Keratinocyte (primary cell): ENCODE results near the gene DNM1L. TPM values are rescaled to one million over a fixed set of nuclear protein-coding genes. Genes with fewer than 3 reads are reported as not detected.

Source experiments
- DNase-seq: peaks from one replicate; pipeline ENCODE4 v3.0.0-alpha.2; 2011; ENCODE audit warnings: low read depth, missing footprints, low spot score
- FAIRE-seq: peaks from 2 replicates; lab custom pipeline; 2011; peaks lifted over from hg19 to GRCh38; lab: Jason Lieb, UNC
- H2AFZ ChIP-seq: 2 replicates; pipeline ENCODE4 v1.6.0; 2012; ENCODE audit warnings: low read length, control low read depth, inconsistent platforms; ENCODE audit not compliant: control insufficient read depth
- H3K27ac ChIP-seq: 2 replicates; pipeline ENCODE4 v1.5.1; 2011; ENCODE audit warnings: low read length; ENCODE audit not compliant: control insufficient read depth, insufficient read depth
- H3K27me3 ChIP-seq: 3 replicates; pipeline ENCODE4 v1.6.0; 2011; ENCODE audit warnings: low read length; ENCODE audit not compliant: control insufficient read depth, insufficient read depth; ENCODE audit errors: extremely low read depth
- H3K36me3 ChIP-seq, 2 experiments: 2 replicates in 1 of 2; 3 replicates in 1 of 2; pipeline ENCODE4 v1.5.1; 2011; ENCODE audit warnings: low read length in 2 of 2, mild to moderate bottlenecking in 1 of 2; ENCODE audit not compliant: control insufficient read depth in 2 of 2, insufficient read depth in 2 of 2; ENCODE audit errors: extremely low read depth in 1 of 2
- H3K4me1 ChIP-seq: 3 replicates; pipeline ENCODE4 v1.5.1; 2011; ENCODE audit warnings: low read length; ENCODE audit not compliant: control insufficient read depth, insufficient read depth; ENCODE audit errors: extremely low read depth
- H3K4me2 ChIP-seq: 3 replicates; pipeline ENCODE4 v1.6.0; 2011; ENCODE audit warnings: low read depth, low read length; ENCODE audit not compliant: control insufficient read depth, insufficient read depth; ENCODE audit errors: extremely low read depth
- H3K4me3 ChIP-seq, 3 experiments: fragments of 200-600 bp in 1 of 3; sonication (generic) in 1 of 3; 2 replicates in 2 of 3; 3 replicates in 1 of 3; pipeline ENCODE4 v1.5.1; 2011 to 2016; ENCODE audit warnings: low read length in 3 of 3, mild to moderate bottlenecking in 3 of 3, control low read depth in 2 of 3, inconsistent platforms in 1 of 3, low read depth in 1 of 3, mixed read lengths in 1 of 3, mixed run types in 1 of 3, moderate library complexity in 1 of 3; ENCODE audit not compliant: control insufficient read depth in 2 of 3, insufficient read depth in 2 of 3; ENCODE audit errors: extremely low read depth in 1 of 3
- H3K79me2 ChIP-seq: 2 replicates; pipeline ENCODE4 v1.6.0; 2012; ENCODE audit warnings: low read length; ENCODE audit not compliant: control insufficient read depth, insufficient read depth
- H3K9ac ChIP-seq: 3 replicates; pipeline ENCODE4 v1.6.0; 2011; ENCODE audit warnings: low read length; ENCODE audit not compliant: control insufficient read depth, insufficient read depth; ENCODE audit errors: extremely low read depth
- H3K9me1 ChIP-seq: 3 replicates; pipeline ENCODE4 v1.6.0; 2011; ENCODE audit warnings: low read length; ENCODE audit not compliant: control insufficient read depth, insufficient read depth; ENCODE audit errors: extremely low read depth
- H3K9me3 ChIP-seq: 2 replicates; pipeline ENCODE4 v1.5.1; 2012; ENCODE audit warnings: low read depth, low read length; ENCODE audit not compliant: control insufficient read depth
- H4K20me1 ChIP-seq: 3 replicates; pipeline ENCODE4 v1.6.0; 2011; ENCODE audit warnings: low read length; ENCODE audit not compliant: control insufficient read depth, insufficient read depth; ENCODE audit errors: extremely low read depth
- EZH2 ChIP-seq: IDR thresholded peaks from one replicate; pipeline ENCODE4 v1.6.1; 2012; ENCODE audit warnings: inconsistent platforms, mild to moderate bottlenecking, low read length, moderate library complexity
- dilution Hi-C: fragments of 300-500 bp; cut with MboI; formaldehyde crosslinking; loops from one replicate; pipeline ENCODE4 v1.7.0; 2020; ENCODE audit warnings: low sequenced_read_pairs; ENCODE audit not compliant: extremely low pct_ligation_motif_present
- polyA plus RNA-seq, 5 experiments: library from polyadenylated mRNA; depleted of rRNA in 3 of 5; stranded (reverse) in 3 of 5; stranded (forward) in 1 of 5; unstranded in 1 of 5; fragments of >200 nt; gene quantifications; 1 replicate in 1 of 5; 2 replicates in 3 of 5; 3 replicates in 1 of 5; pipeline versions ENCODE4 v1.2.1 to v1.2.3, GENCODE V29; 2011 to 2012; ENCODE audit warnings: missing spikeins in 2 of 5, low read depth in 1 of 5, low replicate concordance in 1 of 5
- TF ChIP-seq, protein P1 (sequence below), 3 experiments: IDR thresholded peaks in 1 of 3; conservative IDR thresholded peaks in 1 of 3; optimal IDR thresholded peaks in 1 of 3; 2 replicates in 2 of 3; 3 replicates in 1 of 3; pipeline versions ENCODE3 to v1.5.1; 2011; ENCODE audit warnings: low read length in 3 of 3, mild to moderate bottlenecking in 3 of 3, moderate library complexity in 2 of 3, control low read depth in 1 of 3, inconsistent platforms in 1 of 3; ENCODE audit not compliant: insufficient read depth in 2 of 3; ENCODE audit errors: extremely low read depth in 1 of 3

The DNM1L gene
- polyA plus RNA-seq, 1 donor (not counting 4 experiments of a cell fraction or from before 2014, with no cell fraction given), result 115 TPM

DNA sequence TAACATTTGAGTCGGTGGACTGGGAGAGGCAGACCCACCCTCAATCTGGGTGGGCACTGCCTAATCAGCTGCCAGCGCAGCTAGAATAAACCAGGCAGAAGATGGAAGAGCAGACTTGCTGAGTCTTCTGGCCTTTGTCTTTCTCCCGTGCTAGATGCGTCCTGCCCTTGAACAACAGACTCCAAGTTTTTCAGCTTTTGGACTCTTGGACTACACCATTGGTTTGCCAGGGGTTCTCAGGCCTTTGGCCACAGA lies 27.2 kb upstream of the DNM1L start:
- dilution Hi-C loops, result no loop called here
- no peak overlapping the region for H3K4me3 ChIP-seq
- no peaks in the 10 kb centered on the region for H3K9me3 ChIP-seq
- no peaks in the 10 kb centered on the region for H3K79me2 ChIP-seq
- no peaks in the 10 kb centered on the region for H4K20me1 ChIP-seq
- no peak overlapping the region for H3K27ac ChIP-seq
- no peak for DNase-seq
- peaks cover 12% of the 10 kb centered on the region for H3K4me1 ChIP-seq
- no peak overlapping the region for H3K9ac ChIP-seq
- H3K36me3 ChIP-seq, result no peaks in the 10 kb centered on the region
- no peaks in the 10 kb centered on the region for H3K9me1 ChIP-seq
- no peaks in the 10 kb centered on the region for H3K27me3 ChIP-seq
- no peak overlapping the region for H2AFZ ChIP-seq
- FAIRE-seq, result no peak
- no peak overlapping the region for H3K4me2 ChIP-seq
- TF ChIP-seq, protein P1, sequence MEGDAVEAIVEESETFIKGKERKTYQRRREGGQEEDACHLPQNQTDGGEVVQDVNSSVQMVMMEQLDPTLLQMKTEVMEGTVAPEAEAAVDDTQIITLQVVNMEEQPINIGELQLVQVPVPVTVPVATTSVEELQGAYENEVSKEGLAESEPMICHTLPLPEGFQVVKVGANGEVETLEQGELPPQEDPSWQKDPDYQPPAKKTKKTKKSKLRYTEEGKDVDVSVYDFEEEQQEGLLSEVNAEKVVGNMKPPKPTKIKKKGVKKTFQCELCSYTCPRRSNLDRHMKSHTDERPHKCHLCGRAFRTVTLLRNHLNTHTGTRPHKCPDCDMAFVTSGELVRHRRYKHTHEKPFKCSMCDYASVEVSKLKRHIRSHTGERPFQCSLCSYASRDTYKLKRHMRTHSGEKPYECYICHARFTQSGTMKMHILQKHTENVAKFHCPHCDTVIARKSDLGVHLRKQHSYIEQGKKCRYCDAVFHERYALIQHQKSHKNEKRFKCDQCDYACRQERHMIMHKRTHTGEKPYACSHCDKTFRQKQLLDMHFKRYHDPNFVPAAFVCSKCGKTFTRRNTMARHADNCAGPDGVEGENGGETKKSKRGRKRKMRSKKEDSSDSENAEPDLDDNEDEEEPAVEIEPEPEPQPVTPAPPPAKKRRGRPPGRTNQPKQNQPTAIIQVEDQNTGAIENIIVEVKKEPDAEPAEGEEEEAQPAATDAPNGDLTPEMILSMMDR (optimal IDR thresholded peaks at IDR 0.05 in 1 of 3, IDR thresholded peaks at IDR 0.05 in 1 of 3, conservative IDR thresholded peaks at IDR 0.05 in 1 of 3; ENCODE audit: extremely low read depth in 1 of 3, insufficient read depth in 2 of 3, low read length in 3 of 3), result no peak
- TF ChIP-seq EZH2, result no peak

DNA sequence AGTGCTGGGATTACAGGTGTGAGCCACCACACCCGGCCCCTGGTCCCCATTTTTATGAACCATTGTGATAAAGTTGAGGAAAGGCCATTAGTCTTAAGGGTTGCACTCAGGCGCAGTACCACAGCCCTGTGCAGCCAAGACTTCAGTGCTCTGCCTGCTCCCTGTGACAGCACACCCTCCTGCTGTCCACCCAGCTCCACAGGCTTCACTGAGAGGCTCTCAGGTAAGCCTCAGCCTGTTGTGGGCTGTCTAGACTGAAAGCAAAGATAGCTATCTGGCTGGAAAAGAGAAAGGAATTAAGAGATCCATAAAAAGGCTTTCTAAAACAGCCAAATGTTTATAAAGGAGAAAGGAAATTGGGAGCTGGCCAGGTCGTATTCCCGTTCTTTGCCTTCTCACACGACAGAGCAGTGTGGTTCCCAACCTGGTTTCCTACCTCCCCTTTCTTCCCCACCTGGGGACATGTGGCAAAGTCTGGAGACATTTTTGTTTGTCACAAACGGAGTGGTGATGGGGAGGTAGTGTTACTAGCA lies 19.1 kb upstream of the DNM1L start:
- no peaks in the 10 kb centered on the region for H3K4me1 ChIP-seq
- TF ChIP-seq EZH2, result no peak
- TF ChIP-seq, protein P1 (optimal IDR thresholded peaks at IDR 0.05 in 1 of 3, IDR thresholded peaks at IDR 0.05 in 1 of 3, conservative IDR thresholded peaks at IDR 0.05 in 1 of 3; ENCODE audit: extremely low read depth in 1 of 3, insufficient read depth in 2 of 3, low read length in 3 of 3), result no peak
- no peaks in the 10 kb centered on the region for H3K27me3 ChIP-seq
- no peaks in the 10 kb centered on the region for H3K79me2 ChIP-seq
- no peaks in the 10 kb centered on the region for H3K9me3 ChIP-seq
- dilution Hi-C loops, result no loop called here
- no peaks in the 10 kb centered on the region for H3K9me1 ChIP-seq
- no peak overlapping the region for H3K9ac ChIP-seq
- no peaks in the 10 kb centered on the region for H4K20me1 ChIP-seq
- FAIRE-seq (no peak), DNase-seq (no peak)
- H2AFZ ChIP-seq, result no peak overlapping the region
- no peaks in the 10 kb centered on the region for H3K36me3 ChIP-seq
- no peak overlapping the region for H3K27ac ChIP-seq
- H3K4me3 ChIP-seq, result no peak overlapping the region
- no peak overlapping the region for H3K4me2 ChIP-seq
